GM19463 (cell line): Measurements from ENCODE around the gene STAC3.
A peak's percentile ranks its signal among the peaks of the same experiment; 100 is the strongest.
"Not testable (repeated sequence)": the region's sequence is repeated elsewhere in the genome, so short reads cannot be mapped to it uniquely, and the experiment has no call there.

Experiments
- ATAC-seq: cut with Tn5 transposase; IDR thresholded peaks from one replicate; pipeline ENCODE4 v1.9.1; 2021; ENCODE audit warnings: mild to moderate bottlenecking, moderate library complexity; ENCODE audit not compliant: unreplicated experiment

Gene STAC3

DNA sequence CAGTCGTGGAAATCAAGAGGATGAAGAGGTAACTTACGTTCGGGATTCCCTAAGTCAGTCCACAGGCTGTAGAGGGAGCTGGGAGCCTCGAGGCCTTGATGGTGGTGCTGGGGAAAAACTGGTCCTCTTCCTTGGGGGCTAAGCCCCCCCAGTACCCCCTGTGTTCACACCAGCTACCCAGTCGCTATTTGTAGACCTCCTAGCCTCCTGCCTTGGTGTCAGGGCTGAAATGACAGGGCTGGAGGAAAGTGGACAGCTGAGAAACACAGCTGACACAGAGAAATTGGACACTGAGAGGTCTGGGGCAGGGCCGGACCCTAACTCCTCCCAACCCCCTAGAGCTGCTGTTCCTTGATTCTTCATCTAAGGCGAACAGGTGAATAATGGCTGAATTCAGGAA is at the start of gene STAC3:
STAC3 (minus strand) TSS at position 232 of the 400 bp plus-strand sequence. CDS start 1,551 bp downstream, outside the sequence.
- ATAC-seq = no peak

GRCh38 chr12:57299514-57300016 is 48.6 kb upstream of the STAC3 start:
- no peak for ATAC-seq

- no peak for ATAC-seq
Observed at GRCh38 chr12:57296291-57296690, 45.3 kb upstream of the STAC3 start.

DNA sequence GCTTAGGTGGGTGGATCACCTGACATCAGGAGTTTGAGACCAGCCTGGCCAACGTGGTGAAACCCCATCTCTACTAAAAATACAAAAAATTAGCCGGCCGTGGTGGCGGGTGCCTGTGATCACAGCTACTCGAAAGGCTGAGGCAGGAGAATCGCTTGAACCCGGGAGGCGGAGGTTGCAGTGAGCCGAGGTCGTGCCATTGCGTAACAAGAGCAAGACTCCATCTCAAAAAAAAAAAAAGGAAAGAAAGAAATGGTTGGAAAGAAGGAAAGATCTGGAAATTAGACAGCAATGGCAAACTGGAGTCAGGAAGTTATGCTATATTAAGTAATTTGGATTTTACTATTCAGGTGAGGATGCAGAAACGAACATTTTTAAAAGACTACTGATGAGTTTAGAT is 31.1 kb upstream of the STAC3 start:
- not testable (repeated sequence) for ATAC-seq

GRCh38 chr12:57280211-57281062 is 29.4 kb upstream of the STAC3 start:
- peak; percentile 100 for ATAC-seq

DNA sequence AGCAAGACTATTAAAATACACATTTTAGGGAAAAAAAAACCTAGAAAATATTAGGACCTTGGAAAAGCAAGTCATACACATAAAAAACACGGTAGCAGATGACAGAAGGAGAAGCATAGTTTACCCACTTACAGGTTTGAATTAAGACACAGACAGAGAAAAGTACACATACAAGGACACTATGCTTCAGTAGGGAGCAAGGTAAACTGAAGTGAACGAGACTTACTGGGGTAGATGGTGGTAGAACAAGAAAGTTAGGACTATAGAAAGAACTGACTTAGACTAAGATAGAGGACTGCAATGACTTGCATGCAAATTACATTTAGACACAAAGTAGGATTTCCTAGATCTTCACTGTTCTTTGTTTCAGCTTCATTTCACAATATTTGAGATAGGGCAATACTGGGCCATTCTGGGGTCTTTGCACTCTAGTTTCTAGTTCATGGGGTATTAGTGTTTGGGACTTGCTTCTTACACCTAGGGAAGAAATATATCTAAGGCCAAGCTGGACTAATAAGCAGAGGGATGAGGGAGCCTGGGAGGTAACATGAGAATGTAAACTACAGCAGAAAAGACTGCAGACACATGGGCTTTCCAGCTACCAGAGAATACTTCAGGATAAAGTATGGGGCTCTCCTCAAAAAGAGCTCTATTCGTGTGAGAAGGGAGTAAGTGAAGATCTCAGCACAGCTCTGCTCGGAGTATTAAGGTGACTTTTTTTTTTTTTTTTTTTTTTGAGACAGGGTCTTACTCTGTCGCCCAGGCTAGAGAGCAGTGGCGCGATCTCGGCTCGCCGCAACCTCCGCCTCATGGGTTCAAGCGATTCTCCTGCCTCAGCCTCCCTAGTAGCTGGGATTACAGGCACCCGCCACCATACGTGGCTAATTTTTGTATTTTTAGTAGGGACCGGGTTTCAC is 27.7 kb upstream of the STAC3 start:
- no peak for ATAC-seq

- ATAC-seq = no peak
Observed at GRCh38 chr12:57276935-57277563, 26.1 kb upstream of the STAC3 start.

GRCh38 chr12:57276233-57276632 is 25.2 kb upstream of the STAC3 start:
- ATAC-seq = not testable (repeated sequence)

- no peak for ATAC-seq
Observed at GRCh38 chr12:57273516-57273915, 22.5 kb upstream of the STAC3 start.

GRCh38 chr12:57272337-57273151 is 21.6 kb upstream of the STAC3 start:
- no peak for ATAC-seq

DNA sequence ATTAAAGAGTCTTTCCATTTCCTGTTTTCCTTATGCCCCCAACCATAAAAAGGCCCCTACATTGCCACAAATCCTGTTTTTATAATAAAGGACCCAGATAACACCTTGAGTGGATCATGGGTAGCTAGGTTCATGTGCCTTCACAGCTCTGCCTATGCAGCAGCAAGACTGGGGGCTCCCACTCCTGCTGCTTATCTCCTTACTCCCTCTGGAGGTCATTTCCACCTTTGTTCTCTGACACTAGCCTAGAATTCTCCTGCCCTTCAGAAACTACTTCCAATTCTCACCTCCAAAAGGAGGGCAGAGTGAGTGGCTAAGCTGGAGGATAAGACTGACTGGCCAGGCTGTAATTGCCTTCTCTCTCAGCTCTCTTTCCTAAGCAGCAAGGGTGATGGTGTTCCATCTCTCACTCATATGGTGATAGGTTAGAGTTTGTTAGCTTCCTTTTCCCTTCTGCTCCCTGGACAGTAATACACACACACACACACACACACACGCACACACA is 20.0 kb upstream of the STAC3 start:
- no peak for ATAC-seq

GRCh38 chr12:57268264-57268663 is 17.3 kb upstream of the STAC3 start:
- ATAC-seq = no peak

DNA sequence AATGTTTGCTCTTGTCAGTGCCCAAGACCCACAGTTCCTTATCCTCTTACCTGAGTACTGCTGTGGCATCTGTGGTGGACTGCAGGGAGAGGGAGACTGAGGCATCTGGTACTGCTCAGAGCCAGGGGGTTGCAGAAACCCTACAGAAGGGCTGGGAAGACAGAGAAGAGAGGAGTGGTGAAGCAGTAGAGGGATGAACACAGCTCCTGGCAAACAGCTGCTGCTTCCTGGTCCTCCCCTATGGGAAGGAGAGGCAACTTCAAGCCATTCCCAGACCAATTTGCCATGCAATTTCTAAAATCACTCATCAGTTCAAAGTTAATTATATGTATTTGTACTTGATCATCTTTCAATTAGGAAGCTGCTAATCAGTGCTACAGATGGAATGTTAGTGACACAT is 15.7 kb upstream of the STAC3 start:
- ATAC-seq = no peak

DNA sequence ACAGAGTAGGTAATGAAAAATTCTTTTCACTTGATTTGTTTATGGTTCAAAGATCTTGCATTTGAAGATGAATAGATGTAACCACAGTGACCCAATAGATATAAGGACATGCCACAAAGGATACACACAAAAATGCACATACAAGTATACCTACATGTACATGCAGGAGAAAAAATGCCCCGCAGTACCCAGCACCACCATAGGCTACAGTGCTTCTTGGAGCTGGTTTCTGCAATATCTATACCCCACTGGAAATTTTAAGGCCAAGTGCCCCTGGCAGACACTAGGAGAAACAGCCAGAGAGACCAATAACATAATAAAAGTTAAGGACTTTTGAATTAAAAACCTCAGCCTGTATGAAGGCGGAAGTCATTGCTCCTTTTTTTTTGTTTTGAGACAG is 12.1 kb upstream of the STAC3 start:
- no peak for ATAC-seq

GRCh38 chr12:57262126-57262822 is 11.3 kb upstream of the STAC3 start:
- ATAC-seq = no peak

- ATAC-seq = no peak
Observed at GRCh38 chr12:57261428-57261865, 10.5 kb upstream of the STAC3 start.

- no peak for ATAC-seq
Observed at GRCh38 chr12:57260366-57260765, 9.4 kb upstream of the STAC3 start.

DNA sequence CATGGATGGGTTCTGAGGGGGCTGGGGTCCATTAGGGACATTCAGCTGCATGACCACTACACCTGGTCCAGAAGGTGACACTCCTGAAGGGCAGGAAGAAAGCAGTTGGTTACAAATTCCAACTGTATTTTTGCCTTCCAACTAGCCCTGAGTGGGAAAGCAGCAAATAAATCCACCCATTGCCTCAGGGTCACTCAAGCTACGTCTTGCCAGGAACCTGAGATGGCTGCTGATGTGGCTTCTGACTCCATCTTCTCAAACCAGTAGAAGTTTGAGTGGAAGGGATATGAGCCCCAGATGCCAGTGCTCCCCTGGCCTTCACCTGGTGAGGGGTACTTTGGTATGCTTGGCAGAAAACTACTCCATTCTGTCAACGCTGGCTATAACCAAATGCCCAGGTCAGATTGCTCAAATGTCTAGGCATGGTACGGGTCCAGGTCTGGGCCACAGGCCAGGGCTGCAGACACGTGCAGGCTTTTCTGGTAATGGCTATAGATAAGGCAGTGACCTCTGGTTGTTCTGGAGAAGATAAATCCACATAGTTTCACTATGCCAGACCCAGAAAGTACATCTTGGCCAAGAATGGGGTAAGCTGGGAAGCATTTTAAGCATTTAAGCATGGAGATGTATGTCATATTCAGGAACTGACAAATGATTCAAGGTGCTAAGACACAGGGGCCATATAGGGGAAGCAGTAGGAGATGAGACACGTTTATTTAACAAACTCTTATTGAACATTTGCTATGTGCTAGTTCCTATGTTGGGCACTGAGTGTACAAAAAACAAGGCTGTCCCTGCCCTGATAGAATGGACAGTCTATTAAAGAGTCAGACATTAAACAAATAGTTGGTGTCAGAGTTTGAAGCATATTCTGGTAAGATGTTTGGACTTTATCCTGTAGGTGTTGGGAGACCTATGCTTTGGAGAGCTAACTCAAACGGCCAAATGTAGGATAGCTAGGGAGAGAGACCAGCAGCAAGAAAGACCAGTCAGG is 8.3 kb upstream of the STAC3 start:
- no peak for ATAC-seq
